ENCODE measurements around the gene XCL1.

XCL1 gene

GRCh38 chr1:168607872-168608428 is 31.5 kb downstream of the XCL1 start:
- no peak for DNase-seq

DNA sequence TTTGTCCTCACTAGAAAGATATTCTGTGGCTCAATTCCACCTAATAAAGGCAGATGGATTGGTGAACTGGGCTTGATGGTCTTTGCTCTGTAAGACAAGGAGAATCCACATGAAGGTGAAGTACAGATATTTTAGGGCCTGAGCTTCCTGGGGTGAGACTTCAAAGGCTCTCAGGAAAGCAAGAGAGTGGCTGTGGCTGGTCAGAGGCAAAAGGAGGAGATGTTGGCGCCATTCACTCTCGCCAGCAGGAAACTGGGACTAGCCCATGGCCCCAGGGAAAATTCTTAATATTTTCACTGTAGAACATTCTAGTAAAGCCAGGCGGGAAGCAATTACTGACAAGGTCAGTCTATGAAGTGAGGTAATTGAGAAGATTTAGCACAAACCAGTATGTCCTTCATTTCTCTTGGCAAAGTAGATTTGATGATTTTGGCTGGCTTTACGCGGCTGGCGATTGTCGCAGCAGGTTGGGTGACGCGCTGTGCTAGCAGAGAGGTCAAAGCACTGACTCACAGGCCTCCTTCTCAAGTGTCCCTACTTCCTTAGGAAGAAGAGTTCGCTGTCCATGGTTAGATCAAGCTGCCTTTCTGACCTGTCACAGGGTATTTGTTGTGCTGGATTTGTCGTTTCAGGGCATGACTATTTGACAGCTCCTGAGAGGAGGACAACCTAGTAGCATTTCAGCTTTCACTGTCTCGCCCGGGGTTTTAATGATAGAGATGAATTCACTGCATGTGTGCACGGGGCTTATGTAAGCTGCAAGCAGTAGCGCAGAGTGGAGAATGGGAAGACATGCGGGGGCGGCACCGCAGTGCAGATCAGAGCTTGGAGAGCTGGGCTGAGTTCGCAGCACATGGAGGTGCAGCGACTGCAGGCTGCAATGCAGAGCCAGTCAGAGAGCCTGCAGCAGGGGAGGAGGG is 32.7 kb downstream of the XCL1 start:
- DNase-seq, result no peak

- no peak for DNase-seq
Measured at GRCh38 chr1:168609741-168610510, 33.5 kb downstream of the XCL1 start.

DNA sequence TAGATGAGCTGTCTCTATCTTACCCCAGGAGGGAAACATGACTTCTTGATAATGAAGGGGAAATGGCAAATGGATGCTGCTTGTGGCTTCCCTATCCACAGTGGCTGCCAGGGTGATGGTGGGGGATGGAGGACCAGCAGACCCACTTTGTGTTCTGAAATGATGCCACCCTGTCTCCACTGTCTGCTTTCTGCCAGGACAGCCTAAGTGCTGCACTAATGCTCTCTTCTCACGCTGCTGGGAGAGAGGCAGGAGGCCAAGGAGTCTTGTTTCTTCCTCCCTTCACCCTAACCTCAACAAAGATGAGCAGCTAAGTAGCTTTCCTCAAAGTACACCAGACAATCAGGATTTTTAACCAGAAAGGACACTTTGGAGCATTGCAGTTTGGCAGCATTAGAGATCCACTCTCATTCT is 36.6 kb downstream of the XCL1 start:
- no peak for DNase-seq

- DNase-seq, result no peak
Measured at GRCh38 chr1:168613691-168614231, 37.4 kb downstream of the XCL1 start.

- no peak for DNase-seq
Measured at GRCh38 chr1:168614235-168614634, 37.8 kb downstream of the XCL1 start.

- DNase-seq, result no peak
Measured at GRCh38 chr1:168615965-168616364, 39.6 kb downstream of the XCL1 start.

- DNase-seq, result no peak
Measured at GRCh38 chr1:168617974-168618750, 41.8 kb downstream of the XCL1 start.

- no peak for DNase-seq
Measured at GRCh38 chr1:168618886-168619285, 42.5 kb downstream of the XCL1 start.

DNA sequence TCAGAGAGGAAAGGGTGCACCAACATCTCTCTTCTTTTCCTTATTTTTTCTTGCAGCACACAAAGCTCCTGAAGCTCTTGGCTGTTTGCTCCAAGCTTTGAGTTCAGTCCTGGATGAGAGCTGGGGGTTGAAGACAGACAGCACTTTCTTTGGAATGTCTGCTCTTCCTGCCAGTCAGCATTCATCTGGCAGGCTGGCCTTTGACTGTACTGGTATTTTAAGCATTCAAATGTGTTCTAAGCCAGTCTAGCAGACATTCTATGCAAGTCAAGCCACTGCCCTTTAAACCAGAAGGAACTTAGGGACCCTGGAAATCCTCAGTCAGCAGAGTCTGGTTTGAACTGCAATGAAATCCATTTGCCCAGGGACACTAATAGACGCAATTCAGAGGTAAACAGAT is 45.0 kb downstream of the XCL1 start:
- DNase-seq, result no peak

- peak; percentile 79 for DNase-seq
Measured at GRCh38 chr1:168623003-168623828, 46.8 kb downstream of the XCL1 start.

DNA sequence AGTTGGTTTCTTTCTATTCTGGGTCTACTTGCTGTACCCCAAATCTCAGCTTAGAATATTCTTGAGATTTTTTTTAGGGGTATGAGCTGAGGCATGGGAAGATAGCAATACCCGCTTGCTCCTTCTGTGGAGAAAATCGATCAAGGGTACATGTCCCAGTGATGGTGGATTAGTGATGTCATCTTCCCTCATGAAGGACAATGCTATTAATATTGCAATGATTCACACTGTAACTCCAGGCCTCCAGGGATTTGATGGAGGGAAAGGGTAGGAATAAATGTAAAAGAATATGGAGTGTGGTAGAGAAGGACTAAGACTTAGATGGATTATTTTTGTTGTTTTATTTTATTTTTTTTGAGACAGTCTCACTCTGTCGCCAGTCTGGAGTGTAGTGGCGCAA is 47.4 kb downstream of the XCL1 start:
- no peak for DNase-seq

DNA sequence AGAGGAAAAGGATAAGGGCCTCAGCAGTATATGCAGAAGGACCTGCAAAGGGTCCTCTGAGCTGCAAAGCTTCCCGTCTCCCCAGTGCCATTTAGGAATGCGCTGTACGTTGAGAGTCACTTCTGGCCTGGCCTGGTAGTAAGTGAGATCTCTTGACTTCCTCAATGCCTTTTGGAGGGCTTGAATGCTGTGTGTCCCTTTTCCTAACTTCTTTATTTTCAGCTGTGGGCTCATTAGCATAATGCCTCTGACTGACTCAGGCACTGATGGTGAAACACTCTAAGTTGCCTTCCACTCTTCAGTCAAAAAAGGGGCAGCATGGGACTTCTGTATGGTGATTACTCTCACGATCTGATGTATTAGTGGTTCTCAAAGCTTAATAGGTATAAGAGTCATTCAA is 49.9 kb downstream of the XCL1 start:
- DNase-seq, result peak; percentile 90

- DNase-seq, result no peak
Measured at GRCh38 chr1:168627370-168627769, 51.0 kb downstream of the XCL1 start.

GRCh38 chr1:168628807-168629206 is 52.4 kb downstream of the XCL1 start:
- no peak for DNase-seq

- no peak for DNase-seq
Measured at GRCh38 chr1:168629466-168629865, 53.1 kb downstream of the XCL1 start.
